Muscle of leg (tissue), 11 donors: ENCODE measurements around the gene USP5. TPM values are rescaled to one million over a fixed set of nuclear protein-coding genes. Genes with fewer than 3 reads are reported as not detected.

Experiments used
- DNase-seq: peaks from one replicate; pipeline ENCODE4 v3.0.0; 2013
- H3K27ac ChIP-seq: one replicate; pipeline ENCODE4 v1.5.1; 2013; ENCODE audit warnings: mild to moderate bottlenecking, low read length, control low read depth
- H3K27me3 ChIP-seq: one replicate; pipeline ENCODE4 v1.6.1; 2013; ENCODE audit warnings: low read length; ENCODE audit not compliant: control insufficient read depth, insufficient read depth
- H3K36me3 ChIP-seq: one replicate; pipeline ENCODE4 v1.6.1; 2013; ENCODE audit warnings: low read length; ENCODE audit not compliant: control insufficient read depth, insufficient read depth
- H3K4me1 ChIP-seq: one replicate; pipeline ENCODE4 v1.6.1; 2013; ENCODE audit warnings: low read length; ENCODE audit not compliant: control insufficient read depth, insufficient read depth
- H3K4me3 ChIP-seq: one replicate; pipeline ENCODE4 v1.5.1; 2013; ENCODE audit warnings: low read length, control low read depth
- H3K9me3 ChIP-seq: replicated peaks from 2 replicates; pipeline ENCODE4 v1.6.1; 2013; ENCODE audit warnings: low read depth, low read length; ENCODE audit not compliant: control insufficient read depth
- WGBS: methylation state at CpG from one replicate; pipeline ENCODE4 v1.1.5; 2013; ENCODE audit warnings: missing lambda C conversion rate; ENCODE audit not compliant: insufficient coverage; 5-methylcytosine and 5-hydroxymethylcytosine counted together
- polyA plus RNA-seq, 8 donors: library from polyadenylated mRNA; unstranded; fragments of 120-200 nt; gene quantifications; one replicate each; pipeline versions ENCODE4 v1.2.1 to v1.2.3, GENCODE V29; 2013; ENCODE audit warnings: inconsistent platforms in 1 of 8, low replicate concordance in 1 of 8; ENCODE audit not compliant: insufficient read length in 8 of 8, insufficient read depth in 1 of 8
- total RNA-seq: library from RNA; stranded (reverse); fragments of 120-200 nt; gene quantifications from one replicate; pipeline ENCODE4 v1.2.4, GENCODE V29; 2013

Gene USP5
- total and polyA plus RNA-seq, 9 donors: 56.2 to 73.9 (median 64.8) TPM

DNA sequence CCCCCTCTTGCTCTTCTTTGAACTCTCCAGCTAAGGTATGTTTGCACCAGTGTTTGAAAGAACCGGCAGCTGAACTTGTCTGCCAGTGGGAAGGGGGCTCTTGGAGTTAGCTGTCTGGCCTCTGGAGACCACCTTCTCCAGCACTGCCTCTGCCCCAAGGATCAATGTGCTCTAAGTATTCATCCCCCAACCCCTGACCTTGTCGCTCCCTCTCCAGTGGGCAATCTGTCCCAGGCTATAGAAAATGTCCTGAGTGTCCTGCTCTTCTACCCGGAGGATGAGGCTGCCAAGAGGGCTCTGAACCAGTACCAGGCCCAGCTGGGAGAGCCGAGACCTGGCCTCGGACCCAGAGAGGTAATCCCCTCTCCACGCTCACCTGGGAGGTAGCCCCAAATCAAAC, 21.0 kb upstream of the USP5 start:
- DNase-seq: no peak
- Histone ChIP-seq H3K27me3 (peaks cover 4% of the 10 kb centered on the region), H3K27ac (no peak overlapping the region), H3K4me1 (peaks cover 33% of the 10 kb centered on the region), H3K4me3 (no peak overlapping the region), H3K36me3 (peaks cover 44% of the 10 kb centered on the region), H3K9me3 (no peaks in the 10 kb centered on the region)
- 80% methylated on average over 5 of the region's 6 CpGs for WGBS

DNA sequence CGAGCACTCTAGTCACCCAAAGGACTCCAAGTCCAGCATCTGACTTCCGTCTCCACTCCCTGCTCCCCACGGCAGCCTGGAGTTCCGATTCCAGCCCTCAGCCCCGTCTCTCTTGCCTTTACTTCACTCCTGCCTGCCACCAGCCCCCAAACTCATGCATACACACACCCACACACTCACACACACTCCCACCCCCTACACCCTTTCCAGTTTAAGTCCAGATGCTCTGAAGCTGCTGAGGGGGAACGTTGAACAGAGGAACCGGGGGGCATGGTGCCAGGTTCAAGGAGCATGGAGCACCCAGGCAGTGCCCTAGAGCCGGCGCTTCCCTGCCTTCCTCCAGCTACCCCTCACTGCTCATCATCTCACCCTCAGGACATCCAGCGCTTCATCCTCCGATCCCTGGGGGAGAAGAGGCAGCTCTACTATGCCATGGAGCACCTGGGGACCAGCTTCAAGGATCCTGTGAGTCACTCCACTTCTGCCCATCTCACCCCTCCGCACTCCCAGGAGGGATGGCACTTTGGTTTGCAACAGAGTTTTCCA, 20.4 kb upstream of the USP5 start:
- DNase-seq: no peak
- 70% methylated on average over 9 of the region's 12 CpGs for WGBS
- Histone ChIP-seq H3K27me3 (peaks cover 4% of the 10 kb centered on the region), H3K27ac (no peak overlapping the region), H3K4me1 (peaks cover 31% of the 10 kb centered on the region), H3K36me3 (peaks cover 49% of the 10 kb centered on the region), H3K9me3 (no peaks in the 10 kb centered on the region), H3K4me3 (no peak overlapping the region)

DNA sequence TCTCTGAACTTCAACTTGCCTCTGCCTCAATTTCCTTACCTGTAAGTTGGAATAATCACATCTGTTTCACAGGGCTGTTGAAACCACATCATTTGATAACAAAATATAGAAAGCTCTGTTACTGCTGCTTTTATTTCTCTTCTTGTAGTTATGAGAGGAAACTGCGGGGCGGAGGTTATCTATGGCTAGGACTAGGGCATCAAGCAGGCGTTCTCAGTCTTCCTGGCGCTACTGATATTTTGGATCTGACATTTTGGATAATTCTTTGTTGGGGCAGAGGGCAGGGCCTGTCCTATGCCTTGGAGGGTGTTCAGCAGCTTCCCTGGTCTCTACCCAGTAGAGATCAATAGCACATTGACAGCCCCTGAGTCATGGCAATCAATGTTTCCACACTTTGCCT, 19.8 kb upstream of the USP5 start:
- Histone ChIP-seq H3K27ac (no peak overlapping the region), H3K27me3 (peaks cover 4% of the 10 kb centered on the region), H3K36me3 (peaks cover 55% of the 10 kb centered on the region), H3K9me3 (no peaks in the 10 kb centered on the region), H3K4me1 (peaks cover 25% of the 10 kb centered on the region), H3K4me3 (no peak overlapping the region)
- no CpG with 5 or more reads among the region's 4 CpGs for WGBS
- no peak for DNase-seq

DNA sequence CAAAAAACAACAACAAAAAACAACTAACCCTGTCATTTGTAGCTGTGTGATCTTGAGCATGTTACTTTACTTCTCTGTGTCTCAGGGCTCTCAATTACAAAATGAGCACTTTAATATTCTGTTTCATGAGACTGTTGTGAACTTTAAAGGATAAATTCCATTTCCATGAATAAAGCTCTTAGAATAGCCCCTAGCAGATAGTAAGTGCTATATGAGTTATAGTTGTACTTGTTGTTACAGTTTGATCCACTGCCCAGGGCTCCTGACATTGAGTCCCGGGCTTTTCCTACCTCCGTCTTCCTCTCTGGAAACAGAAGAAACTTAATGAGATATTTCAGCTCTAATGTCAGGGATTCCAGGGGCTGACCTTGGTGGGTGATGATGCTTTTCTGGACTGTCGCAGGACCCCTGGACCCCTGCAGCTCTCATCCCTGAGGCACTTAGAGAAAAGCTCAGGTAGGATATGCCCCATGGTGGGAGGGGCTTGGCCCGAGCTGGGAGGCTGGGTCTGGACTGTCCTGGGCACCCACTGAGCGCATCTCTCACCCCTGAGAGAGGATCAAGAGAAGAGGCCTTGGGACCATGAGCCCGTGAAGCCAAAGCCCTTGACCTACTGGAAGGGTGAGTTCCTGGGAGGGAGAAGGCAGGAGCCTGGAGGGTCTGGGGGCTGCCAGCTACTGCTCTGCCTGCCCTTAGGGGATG, 18.6 kb upstream of the USP5 start:
- no peaks in the 10 kb centered on the region for H3K9me3 ChIP-seq
- WGBS: 88% methylated on average over 3 of the region's 6 CpGs
- DNase-seq: no peak
- H3K36me3 ChIP-seq: peaks cover 67% of the 10 kb centered on the region
- H3K4me3 ChIP-seq: no peak overlapping the region
- H3K4me1 ChIP-seq: peaks cover 17% of the 10 kb centered on the region
- no peak overlapping the region for H3K27ac ChIP-seq
- peaks cover 4% of the 10 kb centered on the region for H3K27me3 ChIP-seq

DNA sequence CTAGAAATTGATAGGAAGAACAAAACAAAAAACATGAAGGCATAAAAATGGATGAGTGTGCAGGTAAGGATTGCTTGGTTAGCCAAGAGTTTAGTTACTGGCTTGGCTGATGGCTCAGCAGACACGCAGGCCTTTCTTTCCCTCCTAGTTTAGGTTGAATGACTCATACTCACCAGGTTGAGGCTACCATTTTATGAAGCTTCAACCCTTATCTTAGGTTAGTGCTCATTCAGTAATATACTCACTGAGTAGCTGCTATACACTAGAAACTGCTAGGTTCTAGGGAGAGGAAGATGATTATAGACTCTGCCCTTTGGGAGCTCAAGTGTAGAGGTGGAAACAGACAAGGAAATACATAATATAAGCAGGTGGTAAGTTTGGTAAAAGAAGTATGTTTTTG, 17.7 kb upstream of the USP5 start:
- DNase-seq: no peak
- Histone ChIP-seq H3K27ac (no peak overlapping the region), H3K9me3 (no peaks in the 10 kb centered on the region), H3K36me3 (peaks cover 76% of the 10 kb centered on the region), H3K4me3 (no peak overlapping the region), H3K4me1 (peaks cover 16% of the 10 kb centered on the region), H3K27me3 (no peaks in the 10 kb centered on the region)
- WGBS: no CpG with 5 or more reads among the region's 1 CpG

DNA sequence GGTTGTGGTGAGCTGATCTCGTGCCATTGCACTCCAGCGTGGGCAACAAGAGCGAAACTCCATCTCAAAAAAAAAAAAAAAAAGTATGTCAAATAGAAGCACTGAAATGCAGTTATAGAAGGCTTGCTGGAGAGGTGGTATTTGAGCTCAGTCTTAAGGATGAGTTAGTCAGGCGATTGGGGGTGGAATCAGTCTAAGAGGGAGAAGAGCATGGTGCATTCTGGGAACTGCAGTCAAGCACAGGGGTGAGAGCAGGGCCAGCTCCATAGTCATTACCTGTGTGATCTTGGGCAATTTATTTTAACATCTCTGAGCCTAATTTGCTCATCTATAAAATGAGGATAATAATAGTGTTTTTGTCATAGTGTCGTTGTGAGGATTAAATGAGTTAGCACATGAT, 17.1 kb upstream of the USP5 start:
- H3K4me1 ChIP-seq: peaks cover 16% of the 10 kb centered on the region
- no peak overlapping the region for H3K27ac ChIP-seq
- 54% methylated on average over 1 of the region's 5 CpGs for WGBS
- no peaks in the 10 kb centered on the region for H3K27me3 ChIP-seq
- H3K36me3 ChIP-seq: peaks cover 78% of the 10 kb centered on the region
- no peak overlapping the region for H3K4me3 ChIP-seq
- H3K9me3 ChIP-seq: no peaks in the 10 kb centered on the region
- DNase-seq: no peak

DNA sequence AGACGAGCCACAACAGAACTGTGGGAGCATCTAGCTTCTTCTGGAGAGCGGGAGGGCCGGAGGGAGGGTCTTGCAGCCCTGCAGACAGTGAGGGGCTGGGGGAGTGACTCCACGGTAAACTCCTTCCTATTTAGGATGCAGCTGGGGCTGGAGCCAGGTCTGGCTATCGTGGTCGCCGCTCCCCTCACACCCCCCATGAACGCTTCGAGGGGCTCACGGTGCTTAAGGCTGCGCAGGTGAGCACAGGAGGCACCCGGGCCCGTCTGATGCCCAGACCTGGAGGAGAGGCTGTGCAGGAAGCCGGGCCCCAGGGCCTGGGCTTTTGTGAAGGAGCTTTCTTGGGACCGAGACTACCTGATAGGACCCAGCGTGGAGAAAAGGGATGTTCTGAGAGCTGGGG, 15.1 kb upstream of the USP5 start:
- no peak overlapping the region for H3K27ac ChIP-seq
- peaks cover 63% of the 10 kb centered on the region for H3K36me3 ChIP-seq
- no peaks in the 10 kb centered on the region for H3K9me3 ChIP-seq
- H3K4me1 ChIP-seq: peaks cover 28% of the 10 kb centered on the region
- DNase-seq: no peak
- H3K27me3 ChIP-seq: no peaks in the 10 kb centered on the region
- H3K4me3 ChIP-seq: no peak overlapping the region
- WGBS: 90% methylated on average over 10 of the region's 16 CpGs

DNA sequence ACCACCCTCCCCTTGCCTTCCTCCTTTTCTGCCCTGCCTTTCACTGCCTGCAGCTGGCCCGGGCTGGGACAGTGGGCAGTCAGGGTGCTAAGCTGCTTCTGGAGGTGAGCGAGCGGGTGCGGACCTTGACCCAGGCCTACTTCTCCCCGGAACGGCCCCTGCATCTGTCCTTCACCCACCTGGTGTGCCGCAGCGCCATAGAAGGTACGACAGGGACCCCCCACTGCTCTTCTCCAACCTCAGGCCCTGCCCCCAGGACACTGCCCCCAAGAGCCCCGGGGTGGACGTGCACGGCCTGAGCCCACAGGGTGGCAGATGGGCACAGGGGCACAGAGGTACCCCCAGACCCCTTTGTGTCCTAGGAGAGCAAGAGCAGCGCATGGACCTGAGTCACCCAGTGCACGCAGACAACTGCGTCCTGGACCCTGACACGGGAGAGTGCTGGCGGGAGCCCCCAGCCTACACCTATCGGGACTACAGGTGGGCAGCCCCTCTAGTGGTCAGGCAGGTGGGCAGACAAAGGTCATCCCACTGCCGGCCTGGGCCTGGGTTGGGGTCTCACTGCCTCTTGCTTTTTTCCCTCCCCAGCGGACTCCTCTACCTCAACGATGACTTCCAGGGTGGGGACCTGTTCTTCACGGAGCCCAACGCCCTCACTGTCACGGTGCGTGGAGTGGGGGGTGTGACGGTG, 14.4 kb upstream of the USP5 start:
- H3K9me3 ChIP-seq: no peaks in the 10 kb centered on the region
- 82% methylated on average over 20 of the region's 26 CpGs for WGBS
- H3K4me1 ChIP-seq: peaks cover 28% of the 10 kb centered on the region
- H3K4me3 ChIP-seq: no peak overlapping the region
- DNase-seq: no peak
- H3K27ac ChIP-seq: no peak overlapping the region
- H3K27me3 ChIP-seq: no peaks in the 10 kb centered on the region
- peaks cover 56% of the 10 kb centered on the region for H3K36me3 ChIP-seq

DNA sequence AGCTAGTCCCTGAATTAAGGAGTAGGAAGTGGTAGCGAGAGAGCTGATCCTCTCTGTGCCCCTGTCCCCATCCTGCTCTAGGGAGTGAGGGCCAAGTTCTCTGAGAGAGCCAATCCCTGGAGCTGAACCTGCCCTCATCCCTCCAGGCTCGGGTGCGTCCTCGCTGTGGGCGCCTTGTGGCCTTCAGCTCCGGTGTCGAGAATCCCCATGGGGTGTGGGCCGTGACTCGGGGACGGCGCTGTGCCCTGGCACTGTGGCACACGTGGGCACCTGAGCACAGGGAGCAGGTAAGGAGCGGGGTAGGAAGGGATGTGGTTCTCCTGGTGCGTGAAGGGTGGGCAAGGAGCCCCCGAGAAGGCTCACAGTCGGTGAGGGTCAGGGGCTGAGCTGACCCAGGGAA, 13.1 kb upstream of the USP5 start:
- Histone ChIP-seq H3K4me1 (peaks cover 28% of the 10 kb centered on the region), H3K9me3 (no peaks in the 10 kb centered on the region), H3K4me3 (no peak overlapping the region), H3K27ac (no peak overlapping the region), H3K36me3 (peaks cover 53% of the 10 kb centered on the region), H3K27me3 (no peaks in the 10 kb centered on the region)
- 88% methylated on average over 13 of the region's 16 CpGs for WGBS
- no peak for DNase-seq

DNA sequence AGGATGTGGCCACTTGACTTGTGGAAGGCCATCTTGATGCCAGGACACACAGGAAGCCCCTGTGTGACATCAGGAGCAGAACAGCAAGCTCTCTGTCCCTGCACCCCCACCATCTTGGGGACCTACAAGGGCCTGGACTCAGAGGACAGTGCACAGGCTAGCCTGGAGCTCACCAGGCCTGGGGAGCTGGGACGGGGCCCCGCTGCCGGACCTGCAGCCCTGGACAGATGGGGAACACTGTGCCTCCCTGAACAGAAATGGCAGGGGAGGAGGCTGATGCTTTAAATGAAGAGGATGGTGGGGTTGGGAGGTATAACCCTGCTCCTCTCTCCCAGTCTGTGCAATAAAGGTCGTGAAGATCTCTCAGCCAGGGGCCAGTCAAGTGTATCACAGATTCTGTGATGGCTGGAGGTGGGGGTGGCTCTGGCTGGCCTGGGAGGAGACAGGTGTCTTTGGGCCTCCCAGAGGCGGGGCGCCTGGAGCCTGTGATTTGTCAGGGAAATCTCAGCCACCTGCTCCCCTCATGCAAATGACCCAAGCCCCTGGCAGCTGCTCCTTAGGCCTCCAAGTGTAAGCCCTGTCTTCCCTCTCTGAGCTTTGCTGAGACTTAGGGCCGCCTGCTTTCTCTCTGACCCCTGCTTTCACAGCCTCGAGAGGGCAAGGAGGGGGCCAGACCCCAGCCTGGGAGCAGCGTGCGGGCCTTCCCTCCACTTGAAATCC, 12.3 kb upstream of the USP5 start:
- peak; percentile 82 for DNase-seq
- peak overlapping the region; percentile 96 for H3K27ac ChIP-seq
- WGBS: 56% methylated on average over 7 of the region's 10 CpGs
- H3K27me3 ChIP-seq: no peaks in the 10 kb centered on the region
- H3K4me3 ChIP-seq: no peak overlapping the region
- peaks cover 55% of the 10 kb centered on the region for H3K36me3 ChIP-seq
- peaks cover 28% of the 10 kb centered on the region for H3K4me1 ChIP-seq
- no peaks in the 10 kb centered on the region for H3K9me3 ChIP-seq
